ENCODE results near the gene NR6A1. TPM values are rescaled to one million over a fixed set of nuclear protein-coding genes. Genes with fewer than 3 reads are reported as not detected.

Gene NR6A1
- total and polyA plus RNA-seq, 2 of the 13 experiments (the other 11 are each of a cell fraction or from before 2014, with no cell fraction given) = 28.1 to 31.5 TPM

DNA sequence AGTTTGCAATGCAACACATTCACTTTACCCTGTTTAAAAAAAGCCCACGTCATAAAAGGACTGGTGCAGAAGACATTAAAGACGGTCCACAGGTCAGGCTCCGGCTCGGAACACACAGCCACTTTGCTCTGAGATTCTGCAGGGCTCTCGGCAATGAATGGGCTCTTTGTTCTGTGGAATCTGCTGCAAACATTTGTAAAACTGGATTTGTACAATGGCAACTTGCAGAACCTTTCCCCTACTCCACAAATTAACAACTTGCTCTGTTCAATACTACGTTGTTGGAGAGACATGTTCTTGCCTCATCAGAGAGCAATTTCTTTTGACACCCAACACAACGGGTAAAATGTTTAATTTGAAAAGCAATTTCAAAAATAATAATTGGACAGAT lies 250.9 kb downstream of the NR6A1 start (continued):
- peak; percentile 83 for TF ChIP-seq ATF1 (CRISPR knock-in tag; IDR thresholded peaks at IDR 0.05)
- peak; percentile 32; the same call in 1 of the 2 replicates for TF ChIP-seq ZNF124 (CRISPR knock-in tag; IDR thresholded peaks at IDR 0.05)
- no peak for TF ChIP-seq ZNF713 (CRISPR knock-in tag; IDR thresholded peaks at IDR 0.05)
- TF ChIP-seq, protein P1, sequence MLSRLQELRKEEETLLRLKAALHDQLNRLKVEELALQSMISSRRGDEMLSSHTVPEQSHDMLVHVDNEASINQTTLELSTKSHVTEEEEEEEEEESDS (CRISPR knock-in tag; IDR thresholded peaks at IDR 0.05; ENCODE audit: borderline replicate concordance) = no peak
- peak; percentile 69; the same call in 1 of the 2 replicates for TF ChIP-seq SOX5 (CRISPR knock-in tag; IDR thresholded peaks at IDR 0.05; ENCODE audit: borderline replicate concordance)
- peak; percentile 99 for TF ChIP-seq PPARG (CRISPR knock-in tag; conservative IDR thresholded peaks at IDR 0.05)
- TF ChIP-seq RARA (CRISPR knock-in tag; IDR thresholded peaks at IDR 0.05) = peak; percentile 35; the same call in 1 of the 2 replicates
- no peak for TF ChIP-seq KDM3A (CRISPR knock-in tag; IDR thresholded peaks at IDR 0.05; ENCODE audit: low read depth)
- TF ChIP-seq, protein P2, sequence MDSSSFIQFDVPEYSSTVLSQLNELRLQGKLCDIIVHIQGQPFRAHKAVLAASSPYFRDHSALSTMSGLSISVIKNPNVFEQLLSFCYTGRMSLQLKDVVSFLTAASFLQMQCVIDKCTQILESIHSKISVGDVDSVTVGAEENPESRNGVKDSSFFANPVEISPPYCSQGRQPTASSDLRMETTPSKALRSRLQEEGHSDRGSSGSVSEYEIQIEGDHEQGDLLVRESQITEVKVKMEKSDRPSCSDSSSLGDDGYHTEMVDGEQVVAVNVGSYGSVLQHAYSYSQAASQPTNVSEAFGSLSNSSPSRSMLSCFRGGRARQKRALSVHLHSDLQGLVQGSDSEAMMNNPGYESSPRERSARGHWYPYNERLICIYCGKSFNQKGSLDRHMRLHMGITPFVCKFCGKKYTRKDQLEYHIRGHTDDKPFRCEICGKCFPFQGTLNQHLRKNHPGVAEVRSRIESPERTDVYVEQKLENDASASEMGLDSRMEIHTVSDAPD (CRISPR knock-in tag; IDR thresholded peaks at IDR 0.05) = no peak
- 0 out of 2 replicates have a peak, but pooled peaks have one; percentile 63 for TF ChIP-seq MBD4 (IDR thresholded peaks at IDR 0.05; ENCODE audit: borderline replicate concordance, low read length)
- TF ChIP-seq, protein P3, sequence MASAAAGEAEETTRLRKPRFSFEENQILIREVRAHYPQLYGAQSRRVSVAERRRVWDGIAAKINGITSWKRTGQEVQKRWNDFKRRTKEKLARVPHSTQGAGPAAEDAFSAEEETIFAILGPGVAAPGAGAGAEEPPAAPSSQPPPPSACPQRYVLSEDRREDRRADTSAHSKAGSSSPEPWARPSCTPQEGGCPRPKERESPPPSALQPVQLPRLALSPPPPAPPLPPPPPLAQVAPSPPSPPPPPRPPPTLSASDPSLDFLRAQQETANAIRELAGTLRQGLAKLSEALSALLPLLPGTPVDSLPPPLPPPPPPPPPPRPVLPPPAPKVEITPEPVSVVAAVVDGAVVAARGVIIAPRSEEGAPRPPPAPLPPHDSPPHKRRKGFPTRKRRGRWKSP (CRISPR knock-in tag; IDR thresholded peaks at IDR 0.05) = no peak
- TF ChIP-seq, protein P4, sequence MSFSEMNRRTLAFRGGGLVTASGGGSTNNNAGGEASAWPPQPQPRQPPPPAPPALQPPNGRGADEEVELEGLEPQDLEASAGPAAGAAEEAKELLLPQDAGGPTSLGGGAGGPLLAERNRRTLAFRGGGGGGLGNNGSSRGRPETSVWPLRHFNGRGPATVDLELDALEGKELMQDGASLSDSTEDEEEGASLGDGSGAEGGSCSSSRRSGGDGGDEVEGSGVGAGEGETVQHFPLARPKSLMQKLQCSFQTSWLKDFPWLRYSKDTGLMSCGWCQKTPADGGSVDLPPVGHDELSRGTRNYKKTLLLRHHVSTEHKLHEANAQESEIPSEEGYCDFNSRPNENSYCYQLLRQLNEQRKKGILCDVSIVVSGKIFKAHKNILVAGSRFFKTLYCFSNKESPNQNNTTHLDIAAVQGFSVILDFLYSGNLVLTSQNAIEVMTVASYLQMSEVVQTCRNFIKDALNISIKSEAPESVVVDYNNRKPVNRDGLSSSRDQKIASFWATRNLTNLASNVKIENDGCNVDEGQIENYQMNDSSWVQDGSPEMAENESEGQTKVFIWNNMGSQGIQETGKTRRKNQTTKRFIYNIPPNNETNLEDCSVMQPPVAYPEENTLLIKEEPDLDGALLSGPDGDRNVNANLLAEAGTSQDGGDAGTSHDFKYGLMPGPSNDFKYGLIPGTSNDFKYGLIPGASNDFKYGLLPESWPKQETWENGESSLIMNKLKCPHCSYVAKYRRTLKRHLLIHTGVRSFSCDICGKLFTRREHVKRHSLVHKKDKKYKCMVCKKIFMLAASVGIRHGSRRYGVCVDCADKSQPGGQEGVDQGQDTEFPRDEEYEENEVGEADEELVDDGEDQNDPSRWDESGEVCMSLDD (CRISPR knock-in tag; IDR thresholded peaks at IDR 0.05; ENCODE audit: borderline replicate concordance) = no peak
- TF ChIP-seq BCL6 (CRISPR knock-in tag; IDR thresholded peaks at IDR 0.05) = 0 out of 2 replicates have a peak, but pooled peaks have one; percentile 34
- peak; percentile 48; the same call in 1 of the 2 replicates for TF ChIP-seq FOXA3 (CRISPR knock-in tag; IDR thresholded peaks at IDR 0.05)
- TF ChIP-seq TARDBP (CRISPR knock-in tag; IDR thresholded peaks at IDR 0.05) = peak; percentile 76
- 0 out of 2 replicates have a peak, but pooled peaks have one; percentile 17 for TF ChIP-seq BORCS8-MEF2B (CRISPR knock-in tag; IDR thresholded peaks at IDR 0.05)
- TF ChIP-seq, protein P5, sequence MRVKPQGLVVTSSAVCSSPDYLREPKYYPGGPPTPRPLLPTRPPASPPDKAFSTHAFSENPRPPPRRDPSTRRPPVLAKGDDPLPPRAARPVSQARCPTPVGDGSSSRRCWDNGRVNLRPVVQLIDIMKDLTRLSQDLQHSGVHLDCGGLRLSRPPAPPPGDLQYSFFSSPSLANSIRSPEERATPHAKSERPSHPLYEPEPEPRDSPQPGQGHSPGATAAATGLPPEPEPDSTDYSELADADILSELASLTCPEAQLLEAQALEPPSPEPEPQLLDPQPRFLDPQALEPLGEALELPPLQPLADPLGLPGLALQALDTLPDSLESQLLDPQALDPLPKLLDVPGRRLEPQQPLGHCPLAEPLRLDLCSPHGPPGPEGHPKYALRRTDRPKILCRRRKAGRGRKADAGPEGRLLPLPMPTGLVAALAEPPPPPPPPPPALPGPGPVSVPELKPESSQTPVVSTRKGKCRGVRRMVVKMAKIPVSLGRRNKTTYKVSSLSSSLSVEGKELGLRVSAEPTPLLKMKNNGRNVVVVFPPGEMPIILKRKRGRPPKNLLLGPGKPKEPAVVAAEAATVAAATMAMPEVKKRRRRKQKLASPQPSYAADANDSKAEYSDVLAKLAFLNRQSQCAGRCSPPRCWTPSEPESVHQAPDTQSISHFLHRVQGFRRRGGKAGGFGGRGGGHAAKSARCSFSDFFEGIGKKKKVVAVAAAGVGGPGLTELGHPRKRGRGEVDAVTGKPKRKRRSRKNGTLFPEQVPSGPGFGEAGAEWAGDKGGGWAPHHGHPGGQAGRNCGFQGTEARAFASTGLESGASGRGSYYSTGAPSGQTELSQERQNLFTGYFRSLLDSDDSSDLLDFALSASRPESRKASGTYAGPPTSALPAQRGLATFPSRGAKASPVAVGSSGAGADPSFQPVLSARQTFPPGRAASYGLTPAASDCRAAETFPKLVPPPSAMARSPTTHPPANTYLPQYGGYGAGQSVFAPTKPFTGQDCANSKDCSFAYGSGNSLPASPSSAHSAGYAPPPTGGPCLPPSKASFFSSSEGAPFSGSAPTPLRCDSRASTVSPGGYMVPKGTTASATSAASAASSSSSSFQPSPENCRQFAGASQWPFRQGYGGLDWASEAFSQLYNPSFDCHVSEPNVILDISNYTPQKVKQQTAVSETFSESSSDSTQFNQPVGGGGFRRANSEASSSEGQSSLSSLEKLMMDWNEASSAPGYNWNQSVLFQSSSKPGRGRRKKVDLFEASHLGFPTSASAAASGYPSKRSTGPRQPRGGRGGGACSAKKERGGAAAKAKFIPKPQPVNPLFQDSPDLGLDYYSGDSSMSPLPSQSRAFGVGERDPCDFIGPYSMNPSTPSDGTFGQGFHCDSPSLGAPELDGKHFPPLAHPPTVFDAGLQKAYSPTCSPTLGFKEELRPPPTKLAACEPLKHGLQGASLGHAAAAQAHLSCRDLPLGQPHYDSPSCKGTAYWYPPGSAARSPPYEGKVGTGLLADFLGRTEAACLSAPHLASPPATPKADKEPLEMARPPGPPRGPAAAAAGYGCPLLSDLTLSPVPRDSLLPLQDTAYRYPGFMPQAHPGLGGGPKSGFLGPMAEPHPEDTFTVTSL (CRISPR knock-in tag; IDR thresholded peaks at IDR 0.05; ENCODE audit: borderline replicate concordance) = peak; percentile 69; the same call in 1 of the 2 replicates
- TF ChIP-seq ZNF772 (CRISPR knock-in tag; IDR thresholded peaks at IDR 0.05) = no peak
- TF ChIP-seq TCF7 (IDR thresholded peaks at IDR 0.05; ENCODE audit: low read depth) = 0 out of 2 replicates have a peak, but pooled peaks have one; percentile 35
- 0 out of 2 replicates have a peak, but pooled peaks have one; percentile 16 for TF ChIP-seq ZNF614 (CRISPR knock-in tag; IDR thresholded peaks at IDR 0.05; ENCODE audit: borderline replicate concordance)
